ENCODE measurements around the gene SS18. TPM values are rescaled to one million over a fixed set of nuclear protein-coding genes. Genes with fewer than 3 reads are reported as not detected.

The SS18 gene
- total and polyA plus RNA-seq, 4 donors, result 32.2 to 153 (median 48.9) TPM

- Histone ChIP-seq H3K9ac (ENCODE audit: insufficient read depth in 1 of 2, low read length in 2 of 2) (no peak overlapping the region), H3K4me1 (ENCODE audit: control insufficient read depth in 5 of 5, insufficient read depth in 5 of 5, low read length in 5 of 5) (peaks cover 0 to 5% (median 0%) of the 10 kb centered on the region in 5 donors), H3K27me3 (ENCODE audit: control insufficient read depth in 3 of 3, insufficient read depth in 3 of 3, low read length in 2 of 3) (no peaks in the 10 kb centered on the region), H3K4me3 (no peak overlapping the region), H3K36me3 (ENCODE audit: control insufficient read depth in 4 of 4, insufficient read depth in 4 of 4, low read length in 4 of 4) (peaks cover 2 to 15% (median 12%) of the 10 kb centered on the region in 4 donors), H3K27ac (ENCODE audit: low read depth in 1 of 2, low read length in 1 of 2) (no peak overlapping the region), H3K9me3 (ENCODE audit: control insufficient read depth in 4 of 4, insufficient read depth in 3 of 4, low read length in 3 of 4) (no peaks in the 10 kb centered on the region)
- no peak for TF ChIP-seq CTCF (IDR thresholded peaks at IDR 0.05; ENCODE audit: control extremely low read depth, extremely low read depth)
- DNase-seq, result no peak
- 97 to 98% methylated on average over 1 of the region's 1 CpG for WGBS, 2 donors
- ATAC-seq (ENCODE audit: insufficient read depth, low FRiP score), result no peak
Observed at GRCh38 chr18:26039203-26039602, 51.2 kb downstream of the SS18 start.

GRCh38 chr18:26036635-26037034 is 53.8 kb downstream of the SS18 start:
- no peak overlapping the region for H3K9ac ChIP-seq (ENCODE audit: insufficient read depth in 1 of 2, low read length in 2 of 2)
- peaks cover 0 to 5% (median 0%) of the 10 kb centered on the region in 5 donors for H3K4me1 ChIP-seq (ENCODE audit: control insufficient read depth in 5 of 5, insufficient read depth in 5 of 5, low read length in 5 of 5)
- ATAC-seq (ENCODE audit: insufficient read depth, low FRiP score), result no peak
- no peak for TF ChIP-seq CTCF (IDR thresholded peaks at IDR 0.05; ENCODE audit: control extremely low read depth, extremely low read depth)
- no peak for DNase-seq
- no peak overlapping the region for H3K4me3 ChIP-seq
- H3K27me3 ChIP-seq (ENCODE audit: control insufficient read depth in 3 of 3, insufficient read depth in 3 of 3, low read length in 2 of 3), result no peaks in the 10 kb centered on the region
- H3K9me3 ChIP-seq (ENCODE audit: control insufficient read depth in 4 of 4, insufficient read depth in 3 of 4, low read length in 3 of 4), result no peaks in the 10 kb centered on the region
- no peak overlapping the region for H3K27ac ChIP-seq (ENCODE audit: low read depth in 1 of 2, low read length in 1 of 2)
- H3K36me3 ChIP-seq (ENCODE audit: control insufficient read depth in 4 of 4, insufficient read depth in 4 of 4, low read length in 4 of 4), result peaks cover 10 to 35% (median 27%) of the 10 kb centered on the region in 4 donors

GRCh38 chr18:26034850-26035497 is 55.4 kb downstream of the SS18 start:
- Histone ChIP-seq H3K27me3 (ENCODE audit: control insufficient read depth in 3 of 3, insufficient read depth in 3 of 3, low read length in 2 of 3) (no peaks in the 10 kb centered on the region), H3K4me3 (no peak overlapping the region), H3K9me3 (ENCODE audit: control insufficient read depth in 4 of 4, insufficient read depth in 3 of 4, low read length in 3 of 4) (no peaks in the 10 kb centered on the region), H3K36me3 (ENCODE audit: control insufficient read depth in 4 of 4, insufficient read depth in 4 of 4, low read length in 4 of 4) (peaks cover 12 to 46% (median 32%) of the 10 kb centered on the region in 4 donors), H3K27ac (ENCODE audit: low read depth in 1 of 2, low read length in 1 of 2) (no peak overlapping the region), H3K9ac (ENCODE audit: insufficient read depth in 1 of 2, low read length in 2 of 2) (no peak overlapping the region), H3K4me1 (ENCODE audit: control insufficient read depth in 5 of 5, insufficient read depth in 5 of 5, low read length in 5 of 5) (peaks cover 0 to under 1% (median 0%) of the 10 kb centered on the region in 5 donors)
- no peak for TF ChIP-seq CTCF (IDR thresholded peaks at IDR 0.05; ENCODE audit: control extremely low read depth, extremely low read depth)
- DNase-seq, result no peak
- WGBS, 2 donors, result 94% methylated on average over 5 of the region's 5 CpGs
- no peak for ATAC-seq (ENCODE audit: insufficient read depth, low FRiP score)

- no peak for TF ChIP-seq CTCF (IDR thresholded peaks at IDR 0.05; ENCODE audit: control extremely low read depth, extremely low read depth)
- WGBS, 2 donors, result 87 to 98% methylated on average over 1 of the region's 1 CpG
- ATAC-seq (ENCODE audit: insufficient read depth, low FRiP score) (no peak), DNase-seq (no peak)
- Histone ChIP-seq H3K27me3 (ENCODE audit: control insufficient read depth in 3 of 3, insufficient read depth in 3 of 3, low read length in 2 of 3) (no peaks in the 10 kb centered on the region), H3K27ac (ENCODE audit: low read depth in 1 of 2, low read length in 1 of 2) (no peak overlapping the region), H3K4me3 (no peak overlapping the region), H3K9ac (ENCODE audit: insufficient read depth in 1 of 2, low read length in 2 of 2) (no peak overlapping the region), H3K4me1 (ENCODE audit: control insufficient read depth in 5 of 5, insufficient read depth in 5 of 5, low read length in 5 of 5) (no peaks in the 10 kb centered on the region), H3K9me3 (ENCODE audit: control insufficient read depth in 4 of 4, insufficient read depth in 3 of 4, low read length in 3 of 4) (no peaks in the 10 kb centered on the region), H3K36me3 (ENCODE audit: control insufficient read depth in 4 of 4, insufficient read depth in 4 of 4, low read length in 4 of 4) (peaks cover 5 to 41% (median 19%) of the 10 kb centered on the region in 4 donors)
Observed at GRCh38 chr18:26022585-26022984, 67.8 kb downstream of the SS18 start.

Data from lung (tissue), 12 donors.